HCT116 (cell line): ENCODE data around the gene ADNP2. TPM values are rescaled to one million over a fixed set of nuclear protein-coding genes. Genes with fewer than 3 reads are reported as not detected.

Source experiments
- ATAC-seq: fragments of 200-7000 bp; cut with Tn5 transposase; 2 replicates; pipeline ENCODE4 v1.9.1; 2020; ENCODE audit warnings: mild to moderate bottlenecking, moderate library complexity
- BruUV-seq: library from RNA; stranded (reverse); fragments of 400-500 nt; replicated peaks from 2 replicates; lab custom pipeline; 2021; lab: Mats Ljungman, UMichigan
- CTCF ChIA-PET: fragments of 300-600 bp; sonication (Branson Sonifier 250); formaldehyde crosslinking; loops from one replicate; lab custom pipeline; 2021; ENCODE audit warnings: antibody characterized with exemption; lab: Charles Lee
- POLR2A ChIA-PET: fragments of 300-600, 350-600 bp; sonication (Branson Sonifier 250); formaldehyde crosslinking; loops from one replicate; lab custom pipeline; 2021; ENCODE audit warnings: antibody characterized with exemption; lab: Charles Lee
- RAD21 ChIA-PET, 2 experiments: fragments of 300-600 bp; sonication (Branson Sonifier 250); formaldehyde crosslinking; loops; one replicate each; lab custom pipeline; 2023; ENCODE audit warnings: low total read pairs in 2 of 2; ENCODE audit not compliant: uncharacterized antibody in 2 of 2, unreplicated experiment in 2 of 2, low non-redundant PET in 1 of 2; lab: Charles Lee
- DNase-seq: peaks from one replicate; pipeline ENCODE4 v3.0.0-alpha.2; 2010; ENCODE audit warnings: low read depth, low spot score
- H2AFZ ChIP-seq: fragments of 200-600 bp; shearing (Covaris generic), sonication (generic); 2 replicates; pipeline ENCODE4 v1.6.1; 2017; ENCODE audit warnings: low read depth, mixed run types, mixed read lengths, antibody characterized with exemption, low read length; ENCODE audit not compliant: poor library complexity, severe bottlenecking
- H3K27ac ChIP-seq: 2 replicates; pipeline ENCODE4 v1.5.1; 2012; ENCODE audit warnings: low read depth, low read length
- H3K27me3 ChIP-seq: fragments of 200-600 bp; sonication (generic); 2 replicates; pipeline ENCODE4 v1.6.1; 2016; ENCODE audit warnings: mixed run types, low read length, mixed read lengths; ENCODE audit not compliant: insufficient read depth
- H3K36me3 ChIP-seq, 2 experiments: fragments of 200-500 bp in 1 of 2; fragments of 200-600 bp in 1 of 2; sonication (Bioruptor generic) in 1 of 2; sonication (generic) in 1 of 2; 2 replicates each; pipeline versions ENCODE4 v1.5.1 to v1.6.1; 2014 to 2016; ENCODE audit warnings: low read length in 2 of 2, inconsistent platforms in 1 of 2, mixed read lengths in 1 of 2, mixed run types in 1 of 2; ENCODE audit not compliant: insufficient read depth in 2 of 2, control insufficient read depth in 1 of 2
- H3K4me1 ChIP-seq, 2 experiments: fragments of 200-600 bp in 1 of 2; sonication (generic) in 1 of 2; 2 replicates each; pipeline versions ENCODE4 v1.5.1 to v1.6.1; 2012 to 2017; ENCODE audit warnings: low read length in 2 of 2, inconsistent platforms in 1 of 2, mild to moderate bottlenecking in 1 of 2, mixed read lengths in 1 of 2, mixed run types in 1 of 2, moderate library complexity in 1 of 2; ENCODE audit not compliant: insufficient read depth in 2 of 2, control insufficient read depth in 1 of 2
- H3K4me2 ChIP-seq: fragments of 200-600 bp; sonication (generic); 2 replicates; pipeline ENCODE4 v1.6.1; 2017; ENCODE audit warnings: mixed run types, low read length, mixed read lengths
- H3K4me3 ChIP-seq, 2 experiments: fragments of 200-600 bp in 1 of 2; sonication (generic) in 1 of 2; replicated peaks in 1 of 2; 2 replicates each; pipeline ENCODE4 v1.5.1; 2011 to 2016; ENCODE audit warnings: low read length in 2 of 2, control low read depth in 1 of 2, low read depth in 1 of 2, mild to moderate bottlenecking in 1 of 2, mixed read lengths in 1 of 2, mixed run types in 1 of 2
- H3K79me2 ChIP-seq: fragments of 200-600 bp; sonication (generic); 2 replicates; pipeline ENCODE4 v1.6.1; 2017; ENCODE audit warnings: mild to moderate bottlenecking, mixed run types, low read length, moderate library complexity, mixed read lengths; ENCODE audit not compliant: insufficient read depth
- H3K9ac ChIP-seq: fragments of 200-600 bp; sonication (generic); 2 replicates; pipeline ENCODE4 v1.6.1; 2016; ENCODE audit warnings: low read length, mixed read lengths
- H3K9me2 ChIP-seq: fragments of 200-600 bp; sonication (generic), shearing (Covaris generic); 2 replicates; pipeline ENCODE4 v1.6.1; 2017; ENCODE audit warnings: mixed run types, mild to moderate bottlenecking, moderate library complexity; ENCODE audit not compliant: insufficient read depth
- H3K9me3 ChIP-seq, 2 experiments: fragments of 200-500 bp in 1 of 2; fragments of 200-600 bp in 1 of 2; sonication (Bioruptor generic) in 1 of 2; sonication (generic) in 1 of 2; 2 replicates each; pipeline ENCODE4 v1.6.1; 2014 to 2017; ENCODE audit warnings: low read length in 2 of 2, mixed read lengths in 2 of 2, inconsistent platforms in 1 of 2, low read depth in 1 of 2, mild to moderate bottlenecking in 1 of 2, mixed run types in 1 of 2, moderate library complexity in 1 of 2; ENCODE audit not compliant: control insufficient read depth in 1 of 2, insufficient read depth in 1 of 2
- H4K20me1 ChIP-seq: fragments of 200-600 bp; sonication (generic), shearing (Covaris generic); 2 replicates; pipeline ENCODE4 v1.6.1; 2017; ENCODE audit warnings: mixed run types, mild to moderate bottlenecking, moderate library complexity; ENCODE audit not compliant: insufficient read depth
- CEBPB ChIP-seq: IDR thresholded peaks from 2 replicates; pipeline ENCODE4 v1.6.1; 2012; ENCODE audit warnings: low read depth
- ELF1 ChIP-seq: IDR thresholded peaks from 2 replicates; pipeline ENCODE4 v1.6.1; 2012; ENCODE audit warnings: low read depth, borderline replicate concordance
- EZH2 ChIP-seq: fragments of 200-600 bp; sonication (generic); IDR thresholded peaks from 2 replicates; pipeline ENCODE4 v1.6.1; 2017; ENCODE audit warnings: antibody characterized with exemption, mixed run types
- EZH2phosphoT487 ChIP-seq: fragments of 200-600 bp; IDR thresholded peaks from 2 replicates; pipeline ENCODE4 v1.6.1; 2018; ENCODE audit warnings: antibody characterized with exemption, borderline replicate concordance
- FOSL1 ChIP-seq: IDR thresholded peaks from 2 replicates; pipeline ENCODE4 v1.6.1; 2012; ENCODE audit warnings: low read depth
- JUND ChIP-seq: IDR thresholded peaks from 2 replicates; pipeline ENCODE4 v1.6.1; 2012
- POLR2A ChIP-seq: IDR thresholded peaks from 2 replicates; pipeline ENCODE4 v1.7.0; 2011; ENCODE audit warnings: borderline replicate concordance; ENCODE audit not compliant: insufficient read depth, insufficient read length; ENCODE audit errors: extremely low read depth
- POLR2AphosphoS5 ChIP-seq: IDR thresholded peaks from 2 replicates; pipeline ENCODE4 v1.6.1; 2011; ENCODE audit warnings: mild to moderate bottlenecking, low read depth, low read length, moderate library complexity
- RAD21 ChIP-seq: IDR thresholded peaks from 2 replicates; pipeline ENCODE4 v1.6.1; 2012; ENCODE audit warnings: low read depth, mild to moderate bottlenecking
- SIN3A ChIP-seq: IDR thresholded peaks from 2 replicates; pipeline ENCODE4 v1.6.1; 2012; ENCODE audit warnings: low read depth
- SP1 ChIP-seq: IDR thresholded peaks from 2 replicates; pipeline ENCODE4 v1.6.1; 2012; ENCODE audit warnings: low read depth
- TCF7L2 ChIP-seq: IDR thresholded peaks from 2 replicates; pipeline ENCODE4 v1.7.0; 2011; ENCODE audit warnings: borderline replicate concordance, inconsistent platforms; ENCODE audit not compliant: insufficient read depth, insufficient read length; ENCODE audit errors: extremely low read depth
- intact Hi-C: fragments of 100-400 bp; cut with micrococcal nuclease; formaldehyde crosslinking; loops from 2 replicates; pipeline ENCODE4 v1.10.0; 2022
- total RNA-seq: library from RNA; stranded (reverse); gene quantifications from one replicate; pipeline ENCODE4 v1.2.1, GENCODE V29; 2021; ENCODE audit not compliant: unreplicated experiment
- TF ChIP-seq, protein P1 (sequence below): IDR thresholded peaks from 2 replicates; pipeline ENCODE4 v1.6.1; 2012; ENCODE audit warnings: low read depth
- TF ChIP-seq, protein P2 (sequence below): IDR thresholded peaks from 2 replicates; pipeline ENCODE4 v1.6.1; 2012
- TF ChIP-seq, protein P3 (sequence below), 3 experiments: fragments of 200-600 bp in 1 of 3; sonication (generic) in 1 of 3; IDR thresholded peaks in 2 of 3; conservative IDR thresholded peaks in 1 of 3; 2 replicates each; pipeline ENCODE4 v1.5.1; 2012 to 2017; ENCODE audit warnings: low read depth in 2 of 3, low read length in 2 of 3, antibody characterized with exemption in 1 of 3, borderline replicate concordance in 1 of 3, control low read depth in 1 of 3, mild to moderate bottlenecking in 1 of 3, mixed read lengths in 1 of 3, mixed run types in 1 of 3, moderate library complexity in 1 of 3; ENCODE audit not compliant: insufficient read depth in 1 of 3
- TF ChIP-seq, protein P4 (sequence below): IDR thresholded peaks from 2 replicates; pipeline ENCODE4 v1.6.1; 2012
- TF ChIP-seq, protein P5 (sequence below): IDR thresholded peaks from 2 replicates; pipeline ENCODE4 v1.6.1; 2011; ENCODE audit warnings: mild to moderate bottlenecking, low read length, moderate library complexity; ENCODE audit not compliant: insufficient replicate concordance; ENCODE audit errors: extremely low read depth

The ADNP2 gene
- total RNA-seq, 1 experiment from 2014 or later, result 45.4 TPM

DNA sequence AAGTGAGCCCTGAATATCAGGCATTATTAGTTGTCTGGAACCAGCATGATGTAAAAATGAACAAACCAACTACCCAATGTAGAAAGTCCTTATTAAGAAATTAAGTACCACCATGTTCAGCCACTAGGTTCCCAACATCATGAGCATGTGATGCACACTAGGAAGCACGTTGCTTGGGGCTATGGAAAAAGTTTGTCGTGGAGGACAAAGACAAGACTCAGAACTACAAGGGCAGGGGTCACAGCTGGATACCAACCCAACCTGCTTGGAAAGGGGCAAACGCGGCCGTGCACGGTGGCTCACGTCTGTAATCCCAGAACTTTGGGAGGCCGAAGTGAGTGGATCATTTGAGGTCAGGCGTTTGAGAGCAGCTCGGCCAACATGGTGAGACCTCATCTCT lies 64.0 kb downstream of the ADNP2 start (continued):
- TF ChIP-seq, protein P1, sequence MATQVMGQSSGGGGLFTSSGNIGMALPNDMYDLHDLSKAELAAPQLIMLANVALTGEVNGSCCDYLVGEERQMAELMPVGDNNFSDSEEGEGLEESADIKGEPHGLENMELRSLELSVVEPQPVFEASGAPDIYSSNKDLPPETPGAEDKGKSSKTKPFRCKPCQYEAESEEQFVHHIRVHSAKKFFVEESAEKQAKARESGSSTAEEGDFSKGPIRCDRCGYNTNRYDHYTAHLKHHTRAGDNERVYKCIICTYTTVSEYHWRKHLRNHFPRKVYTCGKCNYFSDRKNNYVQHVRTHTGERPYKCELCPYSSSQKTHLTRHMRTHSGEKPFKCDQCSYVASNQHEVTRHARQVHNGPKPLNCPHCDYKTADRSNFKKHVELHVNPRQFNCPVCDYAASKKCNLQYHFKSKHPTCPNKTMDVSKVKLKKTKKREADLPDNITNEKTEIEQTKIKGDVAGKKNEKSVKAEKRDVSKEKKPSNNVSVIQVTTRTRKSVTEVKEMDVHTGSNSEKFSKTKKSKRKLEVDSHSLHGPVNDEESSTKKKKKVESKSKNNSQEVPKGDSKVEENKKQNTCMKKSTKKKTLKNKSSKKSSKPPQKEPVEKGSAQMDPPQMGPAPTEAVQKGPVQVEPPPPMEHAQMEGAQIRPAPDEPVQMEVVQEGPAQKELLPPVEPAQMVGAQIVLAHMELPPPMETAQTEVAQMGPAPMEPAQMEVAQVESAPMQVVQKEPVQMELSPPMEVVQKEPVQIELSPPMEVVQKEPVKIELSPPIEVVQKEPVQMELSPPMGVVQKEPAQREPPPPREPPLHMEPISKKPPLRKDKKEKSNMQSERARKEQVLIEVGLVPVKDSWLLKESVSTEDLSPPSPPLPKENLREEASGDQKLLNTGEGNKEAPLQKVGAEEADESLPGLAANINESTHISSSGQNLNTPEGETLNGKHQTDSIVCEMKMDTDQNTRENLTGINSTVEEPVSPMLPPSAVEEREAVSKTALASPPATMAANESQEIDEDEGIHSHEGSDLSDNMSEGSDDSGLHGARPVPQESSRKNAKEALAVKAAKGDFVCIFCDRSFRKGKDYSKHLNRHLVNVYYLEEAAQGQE, result no peak
- TF ChIP-seq POLR2A (no peak), RAD21 (no peak)

DNA sequence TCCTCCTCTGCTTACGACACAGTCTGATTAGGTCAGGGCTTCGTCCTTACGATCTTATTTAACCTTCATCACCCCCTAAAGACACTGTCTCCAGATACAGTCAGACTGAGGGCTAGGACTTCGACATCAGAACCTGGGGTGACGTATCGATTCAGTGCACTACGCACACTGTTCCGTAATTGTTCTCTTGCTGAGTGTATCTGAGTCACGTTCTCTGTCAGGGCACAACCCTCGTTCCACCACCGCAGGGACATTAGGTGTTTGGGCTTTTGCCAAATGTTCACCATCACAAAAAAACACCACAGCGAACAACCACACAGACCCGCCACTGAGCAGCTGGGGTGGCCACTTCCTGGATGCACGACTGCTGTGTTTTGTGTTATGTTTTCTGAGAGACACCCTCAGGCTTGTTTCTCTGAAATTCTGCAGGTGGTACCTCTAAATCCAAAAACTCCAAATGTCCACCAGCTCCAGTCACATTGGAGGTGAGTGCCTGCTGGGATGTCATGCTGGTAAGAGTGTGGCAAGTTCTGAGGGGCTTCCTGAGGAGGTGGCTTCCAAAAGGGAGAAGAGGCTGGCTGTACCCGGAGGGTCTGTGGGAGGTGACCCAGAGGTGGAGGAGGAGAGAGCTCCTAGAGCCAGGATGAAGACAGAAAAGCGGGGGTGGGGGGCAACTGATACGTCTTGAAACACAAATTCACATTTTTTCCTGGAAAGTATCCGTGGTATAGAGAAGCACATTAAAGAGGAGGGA lies 66.6 kb downstream of the ADNP2 start:
- H3K4me2 ChIP-seq, result no peak overlapping the region
- ATAC-seq, result no peak
- no peak overlapping the region for H3K4me3 ChIP-seq
- no peaks in the 10 kb centered on the region for H3K9me2 ChIP-seq
- no peaks in the 10 kb centered on the region for H3K27me3 ChIP-seq
- H3K4me1 ChIP-seq, result no peaks in the 10 kb centered on the region
- H3K9me3 ChIP-seq, result no peaks in the 10 kb centered on the region
- no peaks in the 10 kb centered on the region for H4K20me1 ChIP-seq
- CTCF ChIA-PET, result no interaction called here
- TF ChIP-seq CEBPB (no peak), RAD21 (no peak), FOSL1 (no peak), POLR2AphosphoS5 (no peak), EZH2phosphoT487 (no peak), SIN3A (no peak), JUND (no peak), EZH2 (no peak), ELF1 (no peak), SP1 (no peak), TCF7L2 (no peak)
- TF ChIP-seq, protein P2, sequence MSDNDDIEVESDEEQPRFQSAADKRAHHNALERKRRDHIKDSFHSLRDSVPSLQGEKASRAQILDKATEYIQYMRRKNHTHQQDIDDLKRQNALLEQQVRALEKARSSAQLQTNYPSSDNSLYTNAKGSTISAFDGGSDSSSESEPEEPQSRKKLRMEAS, result no peak
- TF ChIP-seq, protein P3, sequence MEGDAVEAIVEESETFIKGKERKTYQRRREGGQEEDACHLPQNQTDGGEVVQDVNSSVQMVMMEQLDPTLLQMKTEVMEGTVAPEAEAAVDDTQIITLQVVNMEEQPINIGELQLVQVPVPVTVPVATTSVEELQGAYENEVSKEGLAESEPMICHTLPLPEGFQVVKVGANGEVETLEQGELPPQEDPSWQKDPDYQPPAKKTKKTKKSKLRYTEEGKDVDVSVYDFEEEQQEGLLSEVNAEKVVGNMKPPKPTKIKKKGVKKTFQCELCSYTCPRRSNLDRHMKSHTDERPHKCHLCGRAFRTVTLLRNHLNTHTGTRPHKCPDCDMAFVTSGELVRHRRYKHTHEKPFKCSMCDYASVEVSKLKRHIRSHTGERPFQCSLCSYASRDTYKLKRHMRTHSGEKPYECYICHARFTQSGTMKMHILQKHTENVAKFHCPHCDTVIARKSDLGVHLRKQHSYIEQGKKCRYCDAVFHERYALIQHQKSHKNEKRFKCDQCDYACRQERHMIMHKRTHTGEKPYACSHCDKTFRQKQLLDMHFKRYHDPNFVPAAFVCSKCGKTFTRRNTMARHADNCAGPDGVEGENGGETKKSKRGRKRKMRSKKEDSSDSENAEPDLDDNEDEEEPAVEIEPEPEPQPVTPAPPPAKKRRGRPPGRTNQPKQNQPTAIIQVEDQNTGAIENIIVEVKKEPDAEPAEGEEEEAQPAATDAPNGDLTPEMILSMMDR (IDR thresholded peaks at IDR 0.05 in 2 of 3, conservative IDR thresholded peaks at IDR 0.05 in 1 of 3; ENCODE audit: borderline replicate concordance in 1 of 3, insufficient read depth in 1 of 3, low read depth in 2 of 3, low read length in 2 of 3), result no peak
- TF ChIP-seq, protein P4, sequence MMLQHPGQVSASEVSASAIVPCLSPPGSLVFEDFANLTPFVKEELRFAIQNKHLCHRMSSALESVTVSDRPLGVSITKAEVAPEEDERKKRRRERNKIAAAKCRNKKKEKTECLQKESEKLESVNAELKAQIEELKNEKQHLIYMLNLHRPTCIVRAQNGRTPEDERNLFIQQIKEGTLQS, result no peak
- TF ChIP-seq, protein P5, sequence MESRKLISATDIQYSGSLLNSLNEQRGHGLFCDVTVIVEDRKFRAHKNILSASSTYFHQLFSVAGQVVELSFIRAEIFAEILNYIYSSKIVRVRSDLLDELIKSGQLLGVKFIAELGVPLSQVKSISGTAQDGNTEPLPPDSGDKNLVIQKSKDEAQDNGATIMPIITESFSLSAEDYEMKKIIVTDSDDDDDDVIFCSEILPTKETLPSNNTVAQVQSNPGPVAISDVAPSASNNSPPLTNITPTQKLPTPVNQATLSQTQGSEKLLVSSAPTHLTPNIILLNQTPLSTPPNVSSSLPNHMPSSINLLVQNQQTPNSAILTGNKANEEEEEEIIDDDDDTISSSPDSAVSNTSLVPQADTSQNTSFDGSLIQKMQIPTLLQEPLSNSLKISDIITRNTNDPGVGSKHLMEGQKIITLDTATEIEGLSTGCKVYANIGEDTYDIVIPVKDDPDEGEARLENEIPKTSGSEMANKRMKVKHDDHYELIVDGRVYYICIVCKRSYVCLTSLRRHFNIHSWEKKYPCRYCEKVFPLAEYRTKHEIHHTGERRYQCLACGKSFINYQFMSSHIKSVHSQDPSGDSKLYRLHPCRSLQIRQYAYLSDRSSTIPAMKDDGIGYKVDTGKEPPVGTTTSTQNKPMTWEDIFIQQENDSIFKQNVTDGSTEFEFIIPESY, result no peak
- TF ChIP-seq, all 23 proteins: peak for 0
- Histone ChIP-seq H3K27ac (no peak overlapping the region), H2AFZ (no peak overlapping the region), H3K79me2 (no peaks in the 10 kb centered on the region), H3K9ac (no peak overlapping the region), H3K36me3 (no peaks in the 10 kb centered on the region)
- no peak for DNase-seq
- RAD21 ChIA-PET, result no interaction called here
- POLR2A ChIA-PET, result no interaction called here
- intact Hi-C loops, result no loop called here
- BruUV-seq, result no TSS peak
